ENCODE results near the gene HNRNPF. TPM values are rescaled to one million over a fixed set of nuclear protein-coding genes. Genes with fewer than 3 reads are reported as not detected.

The HNRNPF gene
- total RNA-seq, 2 experiments from 2014 or later, result 86.5 to 87.9 TPM

DNA sequence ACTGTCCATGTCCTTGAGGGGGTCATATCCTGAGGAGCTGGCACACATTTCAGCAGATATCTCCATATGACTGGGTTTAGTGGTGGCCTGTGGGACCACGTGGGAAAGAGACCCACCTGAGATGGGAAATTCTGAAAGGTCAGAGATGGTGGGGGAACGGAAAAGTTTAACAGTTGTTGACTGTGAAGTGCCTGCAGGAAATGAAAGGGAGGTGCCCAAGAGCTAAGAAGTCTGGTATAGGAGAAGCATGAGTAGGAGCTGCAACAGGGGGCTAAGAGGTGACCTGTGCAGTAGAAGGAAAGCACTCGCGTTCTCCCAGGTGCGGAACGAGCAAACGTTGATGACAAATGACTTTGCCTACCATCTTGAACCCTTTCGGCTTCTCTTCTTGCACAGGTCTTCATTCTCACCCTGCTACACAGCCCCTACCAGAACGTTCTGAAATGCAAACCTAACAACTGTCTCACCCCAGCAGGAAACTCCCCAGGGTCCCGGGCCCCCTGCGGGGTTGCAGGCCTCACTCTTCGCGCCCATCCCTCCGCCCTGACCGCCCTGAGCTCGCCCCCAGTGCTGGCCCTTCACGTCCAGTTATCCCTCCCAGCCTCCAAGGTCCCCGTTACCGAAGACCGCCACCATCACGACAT, 47.3 kb downstream of the HNRNPF start:
- peaks cover 22% of the 10 kb centered on the region for H3K4me1 ChIP-seq (ENCODE audit: insufficient read depth, low read length)
- Mint-ChIP-seq H3K9me3 (no peaks in the 10 kb centered on the region), H3K4me1 (ENCODE audit: low read depth) (peaks cover 32% of the 10 kb centered on the region), H3K27me3 (no peaks in the 10 kb centered on the region), H3K36me3 (ENCODE audit: low read depth) (peaks cover 9% of the 10 kb centered on the region), H3K27ac (peak overlapping the region; percentile 97), H3K4me3 (peak overlapping the region; percentile 97)
- no peaks in the 10 kb centered on the region for H3K36me3 ChIP-seq (ENCODE audit: insufficient read depth, low read length)
- ATAC-seq (ENCODE audit: poor library complexity), result peak; percentile 9
- peak overlapping the region; percentile 82 for H3K4me3 ChIP-seq (ENCODE audit: low read length)
- CTCF ChIA-PET, result interaction anchor here (0.5 to 1.7 kb wide), 4 partner anchors 13 to 328 kb away, joined by 3 to 5 read pairs (median 4); no protein-coding TSS in a partner anchor
- intact Hi-C loops (cut with DNase I, micrococcal nuclease), result loop anchor here (2.0 to 10.0 kb wide), 4 partner anchors 36 to 577 kb away; partner anchors contain the start of genes BMS1 (in 1 of the 2) and CSGALNACT2 (in 1 of the 2)
- H3K27ac ChIP-seq (ENCODE audit: low read depth in 1 of 2, low read length in 2 of 2), result peak overlapping the region; percentile 88 to 97
- DNase-seq, result peak in 4 of 14 experiments; percentile 14 to 44 (median 30)
- POLR2A ChIA-PET, result interaction anchor here (0.8 to 1.5 kb wide), 13 partner anchors 11 to 223 kb away, joined by 3 to 9 read pairs (median 4); partner anchors contain the start of gene ZNF487
- TF ChIP-seq CTCF (IDR thresholded peaks at IDR 0.05), result no peak
- no peaks in the 10 kb centered on the region for H3K27me3 ChIP-seq (ENCODE audit: control insufficient read depth in 1 of 2, insufficient read depth in 2 of 2, low read length in 2 of 2)
- H3K9me3 ChIP-seq (ENCODE audit: control insufficient read depth in 1 of 2, insufficient read depth in 1 of 2, low read length in 2 of 2), result peaks cover 0 to 6% of the 10 kb centered on the region in 2 experiments

DNA sequence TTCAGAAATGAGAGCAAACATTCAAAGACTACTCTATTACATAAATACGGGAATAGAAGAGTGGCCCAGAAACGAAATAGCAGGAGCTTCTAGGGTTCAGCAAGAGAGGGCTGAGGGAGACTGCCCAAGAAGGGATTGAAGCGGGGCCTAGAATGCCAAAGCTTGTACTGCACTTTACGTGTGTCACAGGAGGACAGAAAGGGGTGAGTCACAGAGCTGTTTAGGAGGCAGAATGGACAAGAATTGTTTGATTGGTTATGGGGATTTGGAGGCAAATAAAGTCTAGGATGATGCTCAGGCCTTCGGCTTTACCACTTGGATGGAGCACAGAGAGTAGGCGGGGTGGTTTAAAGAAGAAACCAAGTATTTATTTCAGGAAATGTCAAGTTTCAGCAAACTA, 48.9 kb downstream of the HNRNPF start:
- H3K4me3 Mint-ChIP-seq, result peak overlapping the region; percentile 77
- peaks cover 0 to 6% of the 10 kb centered on the region in 2 experiments for H3K9me3 ChIP-seq (ENCODE audit: control insufficient read depth in 1 of 2, insufficient read depth in 1 of 2, low read length in 2 of 2)
- ChIA-PET POLR2A (interaction anchor here (1.1 to 1.3 kb wide), 2 partner anchors 36 to 222 kb away, joined by 3 read pairs; partner anchors contain the start of gene CSGALNACT2), CTCF (no interaction called here)
- peaks cover 29% of the 10 kb centered on the region for H3K4me1 ChIP-seq (ENCODE audit: insufficient read depth, low read length)
- H3K36me3 ChIP-seq (ENCODE audit: insufficient read depth, low read length), result no peaks in the 10 kb centered on the region
- no peaks in the 10 kb centered on the region for H3K9me3 Mint-ChIP-seq
- H3K27me3 Mint-ChIP-seq, result no peaks in the 10 kb centered on the region
- DNase-seq (no peak), ATAC-seq (ENCODE audit: poor library complexity) (no peak)
- intact Hi-C loops (cut with DNase I, micrococcal nuclease), result loop anchor here (5.0 to 10.0 kb wide), 2 partner anchors 37 to 575 kb away; partner anchors contain the start of gene BMS1 (in 1 of the 2)
- H3K36me3 Mint-ChIP-seq (ENCODE audit: low read depth), result peaks cover 9% of the 10 kb centered on the region
- no peak for TF ChIP-seq CTCF (IDR thresholded peaks at IDR 0.05)
- H3K27ac ChIP-seq (ENCODE audit: low read depth in 1 of 2, low read length in 2 of 2), result peak overlapping the region in 1 of 2 donors; percentile 15
- H3K4me1 Mint-ChIP-seq (ENCODE audit: low read depth), result peaks cover 36% of the 10 kb centered on the region
- no peaks in the 10 kb centered on the region for H3K27me3 ChIP-seq (ENCODE audit: control insufficient read depth in 1 of 2, insufficient read depth in 2 of 2, low read length in 2 of 2)
- H3K27ac Mint-ChIP-seq, result peak overlapping the region; percentile 97
- no peak overlapping the region for H3K4me3 ChIP-seq (ENCODE audit: low read length)

GRCh38 chr10:43355749-43356371, 53.1 kb downstream of the HNRNPF start:
- no peak overlapping the region for H3K27ac ChIP-seq (ENCODE audit: low read depth in 1 of 2, low read length in 2 of 2)
- H3K4me3 ChIP-seq (ENCODE audit: low read length), result no peak overlapping the region
- intact Hi-C loops (cut with DNase I, micrococcal nuclease), result no loop called here
- Mint-ChIP-seq H3K27me3 (peaks cover 1% of the 10 kb centered on the region), H3K4me1 (ENCODE audit: low read depth) (peaks cover 13% of the 10 kb centered on the region), H3K9me3 (no peaks in the 10 kb centered on the region), H3K36me3 (ENCODE audit: low read depth) (no peaks in the 10 kb centered on the region), H3K4me3 (no peak overlapping the region), H3K27ac (no peak overlapping the region)
- peak in 1 of 14 experiments; percentile 12 for DNase-seq
- H3K36me3 ChIP-seq (ENCODE audit: insufficient read depth, low read length), result no peaks in the 10 kb centered on the region
- peaks cover 9% of the 10 kb centered on the region for H3K4me1 ChIP-seq (ENCODE audit: insufficient read depth, low read length)
- no peak for TF ChIP-seq CTCF (IDR thresholded peaks at IDR 0.05)
- no peaks in the 10 kb centered on the region for H3K27me3 ChIP-seq (ENCODE audit: control insufficient read depth in 1 of 2, insufficient read depth in 2 of 2, low read length in 2 of 2)
- ATAC-seq (ENCODE audit: poor library complexity), result no peak
- CTCF ChIA-PET, result interaction anchor here (2.3 kb wide), 1 partner anchor 7 kb away, joined by 7 read pairs; no protein-coding TSS in a partner anchor
- H3K9me3 ChIP-seq (ENCODE audit: control insufficient read depth in 1 of 2, insufficient read depth in 1 of 2, low read length in 2 of 2), result no peaks in the 10 kb centered on the region
- POLR2A ChIA-PET, result no interaction called here

Measured in CD4-positive, alpha-beta T cell (primary cell).